CD4-positive, alpha-beta T cell treated with Interleukin-1 beta for 1 hour (primary cell): Measurements from ENCODE around the gene REV3L.

Experiments used
- DNase-seq, 2 donors: peaks; one replicate each; pipeline ENCODE4 v3.0.0-alpha.2; 2020 to 2022

The REV3L gene

GRCh38 chr6:111418971-111419693, 63.9 kb downstream of the REV3L start:
- no peak for DNase-seq

- DNase-seq, result no peak
Measured at GRCh38 chr6:111417946-111418345, 65.1 kb downstream of the REV3L start.

GRCh38 chr6:111417181-111417585, 65.8 kb downstream of the REV3L start:
- no peak for DNase-seq

- no peak for DNase-seq
Measured at GRCh38 chr6:111416529-111416928, 66.5 kb downstream of the REV3L start.

GRCh38 chr6:111414373-111414772, 68.6 kb downstream of the REV3L start:
- no peak for DNase-seq

GRCh38 chr6:111411978-111412566, 70.9 kb downstream of the REV3L start:
- no peak for DNase-seq

- DNase-seq, result no peak
Measured at GRCh38 chr6:111411046-111411445, 72.0 kb downstream of the REV3L start.

GRCh38 chr6:111410371-111410770, 72.6 kb downstream of the REV3L start:
- DNase-seq, result no peak

GRCh38 chr6:111409430-111409829, 73.6 kb downstream of the REV3L start:
- DNase-seq, result no peak

GRCh38 chr6:111407686-111408085, 75.3 kb downstream of the REV3L start:
- no peak for DNase-seq

- peak; percentile 7 to 43 for DNase-seq
Measured at GRCh38 chr6:111406200-111406721, 76.8 kb downstream of the REV3L start.

GRCh38 chr6:111403388-111403787, 79.6 kb downstream of the REV3L start:
- DNase-seq, result no peak

GRCh38 chr6:111399626-111400025, 83.4 kb downstream of the REV3L start:
- DNase-seq, result no peak

GRCh38 chr6:111388681-111389080, 94.3 kb downstream of the REV3L start:
- DNase-seq, result no peak

- DNase-seq, result no peak
Measured at GRCh38 chr6:111382476-111383294, 100.3 kb downstream of the REV3L start.

- DNase-seq, result no peak
Measured at GRCh38 chr6:111381728-111382127, 101.3 kb downstream of the REV3L start.

- DNase-seq, result no peak
Measured at GRCh38 chr6:111381123-111381522, 101.9 kb downstream of the REV3L start.

GRCh38 chr6:111379831-111380230, 103.2 kb downstream of the REV3L start:
- DNase-seq, result no peak

GRCh38 chr6:111379302-111379701, 103.7 kb downstream of the REV3L start:
- no peak for DNase-seq

GRCh38 chr6:111377558-111378120, 105.4 kb downstream of the REV3L start:
- no peak for DNase-seq

GRCh38 chr6:111367393-111368088, 115.5 kb downstream of the REV3L start:
- DNase-seq, result no peak

- DNase-seq, result no peak
Measured at GRCh38 chr6:111361648-111362047, 121.4 kb downstream of the REV3L start.

- no peak for DNase-seq
Measured at GRCh38 chr6:111358454-111358853, 124.6 kb downstream of the REV3L start.
